Fibroblast of pulmonary artery (primary cell): ENCODE data around the gene LAMTOR2.
A peak's percentile ranks its signal among the peaks of the same experiment; 100 is the strongest.

ENCODE experiments used
- DNase-seq: peaks from one replicate; pipeline ENCODE4 v3.0.0-alpha.2; 2010; ENCODE audit warnings: low read depth
- H3K4me3 ChIP-seq: replicated peaks from 2 replicates; pipeline ENCODE4 v1.5.1; 2011; ENCODE audit warnings: low read depth, mild to moderate bottlenecking, control low read depth, low read length, moderate library complexity
- CTCF ChIP-seq: IDR thresholded peaks from 2 replicates; pipeline ENCODE4 v1.5.1; 2011; ENCODE audit warnings: mild to moderate bottlenecking, control low read depth, low read length, inconsistent platforms; ENCODE audit errors: missing control alignments

Gene LAMTOR2

GRCh38 chr1:156052862-156053767 lies 1.5 kb upstream of the LAMTOR2 start:
- H3K4me3 ChIP-seq, result peak overlapping the region; percentile 81
- DNase-seq, result peak; percentile 75
- peak; percentile 22 for TF ChIP-seq CTCF

DNA sequence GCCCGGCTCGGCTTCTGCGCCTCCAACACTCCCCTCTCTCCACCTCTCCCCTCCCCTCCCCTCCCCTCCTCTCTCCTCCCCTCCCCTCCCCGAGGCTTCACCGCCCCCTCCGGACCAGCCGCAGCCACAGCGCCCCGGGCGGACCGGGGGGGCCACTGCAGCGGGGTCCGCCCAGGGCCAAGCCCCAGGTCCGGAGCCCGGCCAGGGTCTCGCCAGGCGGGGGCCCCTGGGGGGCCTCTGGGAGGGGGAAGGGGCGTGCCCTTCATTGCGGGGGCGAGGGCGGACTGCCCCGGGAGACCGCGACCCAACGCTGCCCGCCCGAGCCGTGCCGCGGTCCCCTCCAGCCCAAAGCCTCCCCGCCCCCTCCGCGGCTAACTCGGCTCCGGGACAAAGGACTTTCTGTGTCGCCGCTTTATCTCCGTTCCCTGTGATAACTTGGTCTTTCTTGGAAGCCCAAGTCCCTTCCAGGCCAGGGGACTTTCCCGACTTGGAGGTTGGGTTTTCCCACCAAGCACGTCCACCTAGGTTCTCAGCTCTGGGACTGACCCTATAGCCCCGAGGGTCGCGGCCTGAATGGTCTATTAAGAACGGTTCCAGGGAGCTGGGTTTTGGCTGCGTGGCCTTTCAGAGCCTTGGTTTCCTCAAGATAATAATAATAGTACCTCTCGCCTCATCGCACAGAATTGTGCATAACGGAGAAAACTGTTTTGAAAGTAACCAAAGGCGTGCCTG lies 648 bp upstream of the LAMTOR2 start, which contains the start of gene UBQLN4:
TSS of gene UBQLN4 (minus strand) at position 31 of the 732 bp plus-strand sequence. CDS start 97 bp downstream, outside the sequence.
- H3K4me3 ChIP-seq, result peak within 1 kb of the TSS; percentile 98
- peak; percentile 13 for TF ChIP-seq CTCF
- DNase-seq, result peak; percentile 90

GRCh38 chr1:156055281-156056048 lies 883 bp downstream of the LAMTOR2 start:
- no peak for TF ChIP-seq CTCF
- peak overlapping the region; percentile 98 for H3K4me3 ChIP-seq
- no peak for DNase-seq

- no peak overlapping the region for H3K4me3 ChIP-seq
- TF ChIP-seq CTCF, result no peak
- DNase-seq, result no peak
Observed at GRCh38 chr1:156056326-156056849, 1.8 kb downstream of the LAMTOR2 start.

DNA sequence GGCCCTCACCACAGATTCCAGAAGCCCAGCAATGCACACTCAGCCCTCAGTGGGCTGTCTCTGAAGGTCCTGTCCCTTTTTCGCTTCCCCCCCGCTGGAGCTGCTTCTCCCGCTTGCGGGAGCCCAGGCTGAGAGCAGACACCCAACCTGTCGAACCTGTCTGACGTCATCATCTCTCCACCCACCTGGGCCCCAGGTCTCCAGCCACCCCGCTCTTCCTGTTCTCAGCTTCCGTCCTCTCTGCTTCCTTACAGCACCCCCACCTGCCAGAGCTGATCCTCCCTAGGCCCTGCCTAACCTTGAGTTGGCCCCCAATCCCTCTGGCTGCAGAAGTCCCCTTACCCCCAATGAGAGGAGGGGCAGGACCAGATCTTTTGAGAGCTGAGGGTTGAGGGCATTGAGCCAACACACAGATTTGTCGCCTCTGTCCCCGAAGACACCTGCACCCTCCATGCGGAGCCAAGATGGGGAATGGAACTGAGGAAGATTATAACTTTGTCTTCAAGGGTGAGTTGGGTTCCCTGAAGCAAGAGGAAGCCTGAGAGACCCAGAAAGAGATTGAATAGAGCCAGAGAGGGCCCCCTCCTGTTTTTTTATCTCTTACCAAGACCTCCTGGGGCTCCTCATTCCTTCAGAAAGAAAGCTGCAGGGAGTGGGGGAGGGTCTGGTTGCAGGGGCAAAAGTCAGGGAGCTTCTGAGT lies 6.5 kb downstream of the LAMTOR2 start, which contains the start of gene RAB25:
TSS of gene RAB25 (plus strand) at position 224 of the 700 bp plus-strand sequence. CDS start at position 465, 241 bp downstream.
- TF ChIP-seq CTCF, result no peak
- no peak within 1 kb of the TSS for H3K4me3 ChIP-seq
- no peak for DNase-seq

GRCh38 chr1:156062189-156062588 lies 7.6 kb downstream of the LAMTOR2 start:
- no peak for DNase-seq
- no peak overlapping the region for H3K4me3 ChIP-seq
- no peak for TF ChIP-seq CTCF
